GM18508 (cell line): ENCODE measurements around the gene FAM98A.

Source experiments
- ATAC-seq: cut with Tn5 transposase; IDR thresholded peaks from one replicate; pipeline ENCODE4 v1.9.1; 2021; ENCODE audit warnings: moderate number of reproducible peaks; ENCODE audit not compliant: insufficient read depth, unreplicated experiment

FAM98A gene

DNA sequence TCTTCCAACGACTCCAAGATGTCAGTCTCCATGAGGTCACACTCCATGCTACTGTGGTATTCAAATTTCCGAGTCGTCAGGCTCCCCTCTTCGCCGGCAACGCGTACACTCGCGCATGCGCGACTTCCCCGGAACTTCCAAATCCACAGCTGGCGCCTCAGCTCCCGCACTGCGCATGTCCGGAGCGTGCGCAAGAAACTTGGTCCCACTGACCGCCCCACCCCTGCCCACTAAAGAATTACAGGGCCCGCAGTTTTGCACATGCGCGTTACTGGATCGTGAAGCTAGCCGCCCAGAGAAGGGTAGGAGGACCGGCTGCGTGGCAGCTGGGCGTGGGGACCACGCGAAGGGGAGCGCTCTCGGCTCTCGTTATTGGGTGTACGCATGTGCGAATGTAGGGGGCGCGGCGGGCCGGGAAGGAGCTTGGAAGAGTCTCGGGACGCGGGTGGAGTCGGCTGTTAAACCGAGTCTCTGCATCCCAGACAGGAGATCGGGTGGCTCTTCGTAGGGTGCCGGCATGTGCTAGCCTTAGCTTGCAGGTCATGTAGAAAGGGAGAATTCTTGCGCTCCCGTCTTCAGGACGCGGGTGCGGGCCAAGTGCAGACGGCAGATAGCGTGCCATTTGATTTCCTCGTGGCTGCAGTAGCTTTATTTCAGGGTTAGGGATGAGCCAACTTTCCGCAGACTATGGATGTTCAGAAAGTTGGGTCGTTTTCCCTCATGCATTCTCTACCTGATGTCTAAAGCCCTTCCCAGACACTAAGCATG is at the start of gene FAM98A:
FAM98A (minus strand) TSS at position 125 of the 768 bp plus-strand sequence; CDS start at position 47, 78 bp downstream.
- ATAC-seq: peak; percentile 83

DNA sequence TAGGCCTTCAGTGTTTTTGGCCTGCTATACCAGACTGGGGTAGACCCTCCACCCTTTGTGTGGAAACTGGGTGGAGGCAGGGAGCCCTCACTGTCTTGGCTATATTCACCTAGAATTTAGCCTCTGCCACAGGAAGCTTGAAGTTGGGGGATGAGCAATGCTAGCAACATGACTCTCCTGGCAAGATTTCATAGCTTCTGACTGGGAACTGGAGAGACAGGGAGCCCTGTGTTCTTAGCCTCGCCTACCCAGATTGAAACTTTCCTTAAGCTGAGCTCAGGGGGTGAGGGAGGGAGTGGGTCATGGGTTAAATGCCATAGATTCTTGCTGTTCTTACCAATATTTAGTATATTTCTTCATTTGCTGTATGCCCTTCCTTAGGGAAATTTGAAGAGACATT is 46.8 kb upstream of the FAM98A start:
- ATAC-seq: no peak

DNA sequence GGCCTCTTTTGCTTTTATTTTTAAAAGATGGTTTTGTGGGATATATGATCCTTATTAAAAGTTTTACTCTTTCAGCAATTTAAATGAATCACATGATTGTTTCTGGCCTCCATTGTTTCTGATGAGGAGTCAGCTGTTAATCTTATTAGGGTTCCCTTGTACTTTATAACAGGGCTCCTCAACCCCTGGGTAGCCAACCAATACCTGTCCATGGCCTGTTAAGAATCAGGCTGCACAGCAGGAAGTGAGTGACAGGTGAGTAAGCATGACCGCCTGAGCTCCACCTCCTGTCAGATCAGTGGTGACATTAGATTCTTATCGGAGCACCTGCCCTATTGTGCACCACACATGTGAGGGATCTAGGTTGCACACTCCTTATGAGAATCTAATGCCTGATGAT is 45.1 kb upstream of the FAM98A start:
- no peak for ATAC-seq

DNA sequence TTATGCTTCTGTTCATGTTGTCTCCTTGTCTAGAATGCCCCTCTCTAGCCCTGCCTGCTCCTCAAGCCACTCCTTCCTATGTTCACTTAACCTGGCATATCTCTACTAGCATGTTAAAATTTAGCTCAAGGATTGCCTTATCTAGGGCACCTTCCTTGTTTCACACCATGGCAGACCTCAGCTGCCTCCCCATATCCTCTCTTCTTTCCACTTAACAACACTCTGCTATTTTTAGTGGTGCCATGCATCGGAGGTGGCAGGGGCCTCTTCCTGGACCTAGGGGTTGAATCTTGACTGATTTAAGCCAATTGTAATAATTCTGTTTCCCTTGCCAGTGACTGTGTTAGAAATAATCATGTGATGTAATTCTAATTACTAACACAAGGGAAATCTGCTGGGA is 36.9 kb upstream of the FAM98A start:
- no peak for ATAC-seq

DNA sequence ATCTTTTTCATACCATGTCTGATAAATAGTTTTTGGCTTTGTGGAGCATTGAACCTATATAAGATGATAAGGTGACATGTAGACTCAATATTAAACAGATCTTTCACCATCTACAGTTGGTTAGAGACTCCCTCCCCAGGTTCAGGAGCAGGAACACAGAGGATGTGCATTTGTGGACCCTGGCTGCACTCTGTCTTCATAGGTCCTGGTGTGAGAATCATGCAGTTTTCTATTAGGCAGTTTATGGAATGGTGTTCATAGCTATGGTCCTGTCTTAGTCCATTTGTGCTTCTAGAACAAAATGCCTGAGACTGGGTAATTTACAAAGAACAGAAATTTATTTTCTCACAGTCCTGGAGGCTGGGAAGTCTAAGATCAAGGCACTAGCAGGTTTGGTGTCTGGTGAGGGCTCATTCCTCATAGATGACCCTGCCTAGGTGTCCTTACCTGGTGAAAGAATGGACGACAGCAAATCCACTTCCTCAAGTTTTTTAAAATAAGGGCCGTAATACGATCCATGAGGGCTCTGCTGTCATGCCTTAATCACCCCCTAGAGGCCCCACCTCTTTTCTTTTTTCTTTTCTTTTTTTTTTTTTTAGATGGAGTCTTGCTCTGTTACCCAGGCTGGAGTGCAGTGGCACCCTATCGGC is 35.3 kb upstream of the FAM98A start:
- no peak for ATAC-seq

DNA sequence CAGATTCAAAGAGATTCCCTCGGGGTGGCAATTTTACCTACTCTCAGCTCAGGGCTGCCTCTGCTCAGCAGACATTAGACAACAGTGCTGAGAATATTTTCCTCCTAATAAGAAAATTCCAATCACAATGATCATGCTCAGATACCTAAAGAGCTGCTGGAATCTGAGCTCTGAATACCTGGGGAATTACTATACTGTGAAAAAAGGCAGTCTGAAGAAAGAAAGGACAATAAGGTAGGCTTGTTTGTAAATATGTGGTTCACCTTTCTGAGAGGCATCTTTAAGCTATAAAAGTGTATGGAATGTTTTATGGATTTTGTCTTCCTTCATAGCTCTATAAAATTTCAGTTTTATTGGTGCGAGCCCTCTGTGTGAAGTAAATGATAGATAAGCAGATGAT is 34.2 kb upstream of the FAM98A start:
- ATAC-seq: no peak

DNA sequence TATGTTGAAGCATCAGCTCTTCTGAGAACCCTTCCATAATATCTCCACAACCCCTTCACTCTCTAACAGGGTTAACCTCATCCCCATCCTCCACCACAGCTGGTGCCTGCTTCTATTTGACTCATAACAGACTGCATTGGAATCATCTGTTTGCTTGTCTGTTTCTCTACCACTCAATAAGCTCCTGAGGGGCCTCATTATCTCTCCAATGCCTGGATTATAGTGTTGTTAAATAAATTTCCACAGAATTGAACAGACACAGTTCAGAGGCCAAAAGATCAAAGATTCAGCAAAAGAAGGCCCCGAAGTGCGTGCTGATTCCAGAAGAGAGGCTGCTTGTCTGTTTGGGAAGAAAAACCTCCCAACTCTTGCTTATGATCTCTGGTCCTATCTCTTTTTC is 33.7 kb upstream of the FAM98A start:
- ATAC-seq: no peak

DNA sequence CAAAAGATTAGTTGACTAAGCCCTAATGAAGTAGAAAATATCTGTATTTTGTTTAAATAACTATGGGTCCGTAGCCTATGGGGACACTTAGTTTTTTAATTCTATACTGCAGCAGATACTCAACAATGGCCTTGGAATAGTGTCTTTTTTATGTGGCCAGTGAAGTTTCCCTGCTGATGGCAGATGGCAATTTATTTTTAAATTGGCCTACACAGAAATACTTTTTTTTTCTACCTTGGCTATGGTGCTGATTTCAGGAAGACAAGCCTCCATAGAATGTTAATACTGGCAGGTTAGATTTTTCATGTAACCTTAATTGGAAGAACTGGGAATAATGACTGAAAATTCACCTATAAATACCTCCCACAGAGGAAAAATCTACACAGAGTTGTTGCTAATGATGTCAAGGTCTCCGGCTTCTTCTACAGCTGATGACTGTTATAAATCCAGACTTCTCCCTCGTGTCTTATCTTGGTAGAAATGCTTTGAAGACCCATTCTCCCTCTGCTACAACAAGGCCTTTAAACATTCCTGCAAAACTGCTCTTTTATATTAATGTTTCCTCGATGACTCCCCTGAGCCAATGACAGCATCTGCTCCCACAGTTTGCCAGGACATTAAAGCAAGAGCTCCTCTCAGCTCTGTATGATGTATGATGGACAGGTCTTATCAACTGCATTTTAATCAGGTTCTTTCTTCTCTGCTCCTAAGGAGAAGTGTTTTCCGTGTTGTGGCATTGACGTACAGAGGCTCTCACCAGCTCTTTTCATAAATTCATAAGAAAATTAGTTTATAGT is 29.1 kb upstream of the FAM98A start:
- no peak for ATAC-seq

DNA sequence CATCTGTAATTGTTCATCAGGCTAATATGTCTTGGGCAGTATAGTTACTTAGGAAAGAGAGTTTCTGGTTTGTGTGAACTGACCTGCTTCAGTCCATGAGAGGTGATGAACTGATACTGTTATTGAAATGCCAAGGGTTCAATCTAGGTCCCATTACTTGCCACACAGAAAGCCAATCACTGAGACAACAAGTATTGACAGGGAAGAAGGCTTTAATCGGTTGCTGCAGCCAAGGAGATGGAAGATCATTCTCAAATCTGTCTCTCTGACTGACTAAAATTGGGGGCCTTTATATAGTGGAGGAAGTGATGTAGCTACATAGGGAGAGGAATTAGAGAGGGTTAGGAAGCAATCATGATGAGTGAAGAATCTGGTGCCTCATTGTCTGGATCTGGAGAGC is 19.9 kb upstream of the FAM98A start:
- ATAC-seq: no peak

DNA sequence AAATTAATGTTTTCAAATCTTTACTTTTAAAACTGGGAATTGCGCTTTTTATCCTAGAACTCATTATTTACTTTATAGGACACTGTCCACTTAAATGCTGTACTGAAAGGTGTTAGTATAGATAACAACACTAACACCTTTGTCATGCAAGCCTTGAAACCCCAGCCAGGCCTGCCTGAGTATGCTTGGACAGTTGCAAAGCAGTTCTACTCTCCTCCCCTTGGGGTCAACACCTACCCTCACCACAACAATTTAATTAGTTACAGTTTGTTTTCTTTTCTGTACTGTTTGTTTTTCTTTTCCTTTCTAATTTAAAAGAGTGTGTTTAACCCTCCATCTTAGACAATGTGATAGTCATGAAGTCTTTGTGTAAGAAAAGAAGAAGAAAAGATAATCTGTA is 18.9 kb upstream of the FAM98A start:
- no peak for ATAC-seq

DNA sequence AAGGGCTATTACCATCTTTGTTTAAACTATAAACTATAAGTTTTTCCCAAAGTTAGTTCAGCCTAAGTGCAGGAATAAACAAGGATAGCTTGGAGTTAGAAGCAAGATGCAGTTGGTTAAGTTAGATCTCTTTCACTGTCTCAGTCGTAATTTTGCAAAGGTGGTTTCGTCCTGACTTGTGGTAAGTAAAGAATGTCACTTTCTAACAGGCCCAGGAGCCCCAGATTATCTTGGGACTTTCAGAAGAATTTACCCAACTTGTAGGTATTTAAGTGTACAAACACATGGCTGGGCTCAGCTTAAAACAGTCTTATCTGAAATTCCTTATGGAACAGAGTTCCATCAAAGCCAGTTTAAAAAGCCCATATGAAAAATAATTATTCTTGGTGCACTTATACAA is 18.3 kb upstream of the FAM98A start:
- no peak for ATAC-seq

DNA sequence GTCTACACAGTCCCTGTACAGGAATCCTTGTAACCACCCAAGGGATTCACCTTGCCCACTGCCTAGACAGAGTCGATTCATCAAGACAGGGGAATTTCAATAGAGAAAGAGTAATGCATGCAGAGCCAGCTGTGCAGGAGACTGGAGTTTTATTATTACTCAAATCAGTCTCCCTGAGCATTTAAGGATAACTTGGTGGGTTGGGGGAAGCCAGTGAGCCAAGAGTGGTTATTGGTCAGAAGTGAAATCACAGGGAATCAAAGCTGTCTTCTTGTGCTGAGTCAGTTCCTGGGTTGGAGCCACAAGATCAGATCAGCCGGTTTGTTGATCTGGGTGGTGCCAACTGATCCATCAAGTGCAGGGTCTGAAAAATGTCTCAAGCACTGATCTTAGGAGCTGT is 17.8 kb upstream of the FAM98A start:
- ATAC-seq: no peak

DNA sequence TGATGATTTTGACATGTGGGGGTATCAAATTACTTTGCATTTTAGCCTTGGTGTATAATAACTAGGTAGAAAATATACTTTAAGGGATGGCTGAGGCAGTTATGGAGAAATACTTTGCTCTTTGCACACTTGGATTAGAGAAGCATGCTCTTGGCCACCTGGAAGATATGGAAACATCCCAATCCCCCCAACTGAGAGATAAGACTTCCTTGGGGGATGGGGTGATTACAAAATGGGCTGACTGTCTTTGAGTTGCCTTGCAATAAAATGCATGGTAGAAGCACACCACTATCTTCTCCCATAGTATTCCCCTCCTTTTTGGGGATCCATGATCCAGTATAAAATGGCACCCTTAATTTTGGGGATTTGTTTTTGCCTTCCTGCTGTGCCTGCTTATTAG is 15.1 kb upstream of the FAM98A start:
- ATAC-seq: no peak

DNA sequence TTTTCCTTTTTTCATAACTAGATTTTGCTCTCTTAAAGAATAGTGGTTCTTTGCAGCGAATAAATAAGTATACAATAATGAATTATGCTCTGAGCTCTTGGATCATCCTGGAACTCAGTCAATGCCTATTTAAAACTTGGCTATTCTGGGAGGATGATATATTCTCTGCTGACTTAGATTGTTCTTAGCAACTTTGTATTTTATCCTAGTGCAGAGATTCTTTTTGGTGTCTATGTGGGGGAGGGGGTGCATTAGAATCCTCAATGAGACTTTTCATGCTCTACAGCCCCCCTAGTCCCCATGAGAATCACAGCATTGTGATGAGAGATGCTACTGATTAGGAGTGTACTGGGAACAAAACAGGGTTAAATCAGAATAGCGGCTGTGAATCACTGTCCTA is 8.8 kb upstream of the FAM98A start:
- no peak for ATAC-seq

DNA sequence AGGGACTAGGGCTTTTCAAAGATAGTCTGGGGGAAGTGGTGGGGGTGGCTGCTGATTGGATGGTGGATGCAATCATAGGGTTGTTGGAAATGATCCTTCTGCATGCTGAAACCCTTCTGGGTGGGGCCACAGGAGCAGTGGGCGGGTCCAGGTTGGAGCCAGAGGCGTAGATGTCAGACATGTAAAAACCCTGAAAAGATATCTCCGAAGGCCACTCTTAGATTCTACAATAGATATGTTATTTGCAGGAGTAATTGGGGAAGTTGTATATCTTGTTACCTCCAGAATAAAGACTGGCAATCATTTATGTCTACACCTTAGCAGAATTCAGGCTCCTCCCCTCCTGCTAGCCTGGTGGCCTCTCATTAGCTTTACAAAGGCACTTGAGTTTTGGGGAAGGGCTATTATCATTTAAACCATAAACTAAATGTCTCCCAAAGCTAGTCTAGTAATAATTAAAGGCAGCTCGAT is 8.2 kb upstream of the FAM98A start:
- no peak for ATAC-seq

DNA sequence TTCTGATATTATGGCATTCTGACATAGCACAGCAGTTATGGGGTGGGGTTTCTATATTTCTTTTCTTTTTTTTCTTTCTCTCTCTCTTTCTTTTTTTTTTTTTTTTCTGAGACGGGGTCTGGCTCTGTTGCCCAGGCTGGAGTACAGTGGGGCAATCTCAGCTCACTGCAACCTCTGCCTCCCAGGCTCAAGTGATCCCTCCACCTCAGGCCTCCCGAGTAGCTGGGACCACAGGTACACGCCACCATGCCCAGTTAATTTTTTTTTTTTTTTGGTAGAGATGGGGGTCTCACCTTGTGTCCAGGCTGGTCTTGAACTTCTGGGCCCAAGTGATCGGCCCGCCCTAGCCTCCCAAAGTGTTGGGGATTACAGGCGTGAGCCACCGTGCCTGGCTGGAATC is 7.5 kb upstream of the FAM98A start:
- no peak for ATAC-seq

DNA sequence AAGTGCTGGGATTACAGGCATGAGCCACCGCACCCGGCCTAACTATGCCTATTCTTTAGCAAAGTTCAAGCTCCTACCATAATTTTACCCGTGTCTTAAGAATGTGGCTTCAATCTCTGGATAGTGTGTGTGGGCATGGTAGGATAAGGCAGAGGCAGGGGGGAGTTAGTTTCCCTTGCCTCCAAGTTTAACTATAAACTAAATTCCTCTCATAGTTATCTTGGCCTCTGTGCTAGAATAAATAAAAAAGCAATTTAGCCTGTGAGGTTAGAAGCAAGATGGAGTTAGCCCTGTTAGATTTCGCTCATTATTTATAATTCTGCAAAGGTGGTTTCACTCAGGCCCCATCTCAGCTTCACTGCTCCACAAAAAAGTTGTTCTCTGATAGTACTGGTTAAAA is 7.0 kb upstream of the FAM98A start:
- ATAC-seq: no peak

DNA sequence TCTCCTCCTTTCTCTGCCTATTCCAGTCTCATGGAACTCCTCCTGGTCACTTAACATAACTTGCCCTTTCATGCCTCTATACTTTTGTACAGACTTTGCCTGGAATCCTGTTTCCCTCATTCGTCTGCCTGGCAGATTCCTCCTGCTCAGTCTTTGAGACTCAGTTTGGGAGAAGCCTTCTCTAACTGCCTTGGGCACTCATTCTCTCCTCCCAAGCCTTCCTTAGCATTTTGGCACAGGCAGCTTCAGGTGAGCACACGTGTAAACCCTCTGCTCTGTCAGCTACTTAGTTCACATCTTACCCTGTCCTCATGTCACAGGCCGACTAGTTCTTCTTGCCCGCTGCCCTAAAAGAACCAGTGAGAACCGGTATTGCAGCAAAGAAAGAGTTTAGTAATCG is 6.0 kb upstream of the FAM98A start:
- ATAC-seq: no peak

DNA sequence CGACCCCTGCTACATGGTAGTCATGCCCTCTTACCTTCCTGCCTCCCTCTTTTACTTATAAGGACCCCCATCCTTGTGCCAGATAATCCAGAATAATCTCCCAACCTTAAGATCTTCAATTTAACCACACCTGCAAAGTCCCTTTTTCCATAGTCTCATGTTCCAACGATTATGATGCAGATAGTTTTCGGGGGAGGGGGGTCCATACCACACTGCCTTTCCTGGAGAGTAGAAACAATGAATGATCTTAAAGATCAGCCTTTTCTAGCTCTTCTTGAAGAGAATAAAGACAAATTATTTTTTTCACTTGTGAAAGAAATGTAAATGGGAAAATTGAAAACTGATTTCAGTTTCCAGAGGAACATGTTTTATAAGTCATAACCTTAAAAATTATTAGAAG is 4.3 kb upstream of the FAM98A start:
- no peak for ATAC-seq

DNA sequence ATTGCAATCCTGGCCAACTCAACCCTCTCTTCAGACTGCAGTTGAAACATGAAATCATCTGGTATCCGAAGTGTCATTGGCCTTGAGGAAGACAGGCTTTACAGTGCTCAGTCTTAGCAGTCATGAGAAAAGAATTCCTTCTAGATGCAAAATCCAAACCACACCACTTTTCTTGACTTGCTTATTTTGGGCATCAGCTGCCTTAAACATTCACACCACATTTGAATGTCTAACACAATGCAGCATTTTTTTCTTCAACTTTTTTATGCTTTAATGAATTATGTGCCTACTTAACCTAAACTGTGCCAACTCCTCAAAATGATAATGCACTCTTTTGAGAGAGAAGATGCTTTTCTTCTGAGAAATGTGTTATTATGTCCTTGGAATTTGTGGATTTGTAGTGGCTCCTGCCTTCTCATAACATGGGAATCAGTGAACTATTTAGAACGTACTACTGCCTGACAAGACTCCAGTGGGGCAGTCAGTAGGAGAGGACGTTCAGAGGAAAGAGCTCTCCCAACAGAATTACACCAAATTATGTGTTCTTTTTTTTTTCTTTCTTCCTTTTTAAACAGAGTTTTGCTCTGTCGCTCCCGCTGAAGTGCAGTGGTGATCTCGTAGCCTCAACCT is 3.2 kb upstream of the FAM98A start:
- no peak for ATAC-seq

DNA sequence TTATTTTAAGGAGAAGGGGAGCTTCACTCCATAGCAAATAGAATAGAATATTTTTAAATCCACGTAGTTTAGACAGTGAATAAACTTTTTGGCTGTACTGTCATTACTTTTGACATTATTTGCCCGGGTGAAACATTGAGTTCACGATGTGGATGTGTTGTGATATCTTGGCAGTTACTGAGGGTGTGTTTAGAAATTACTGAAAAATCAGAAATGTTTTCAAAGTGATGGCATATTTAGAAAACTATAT is 769 bp upstream of the FAM98A start:
- no peak for ATAC-seq
